ENCODE measurements around the gene FTO.

DNA sequence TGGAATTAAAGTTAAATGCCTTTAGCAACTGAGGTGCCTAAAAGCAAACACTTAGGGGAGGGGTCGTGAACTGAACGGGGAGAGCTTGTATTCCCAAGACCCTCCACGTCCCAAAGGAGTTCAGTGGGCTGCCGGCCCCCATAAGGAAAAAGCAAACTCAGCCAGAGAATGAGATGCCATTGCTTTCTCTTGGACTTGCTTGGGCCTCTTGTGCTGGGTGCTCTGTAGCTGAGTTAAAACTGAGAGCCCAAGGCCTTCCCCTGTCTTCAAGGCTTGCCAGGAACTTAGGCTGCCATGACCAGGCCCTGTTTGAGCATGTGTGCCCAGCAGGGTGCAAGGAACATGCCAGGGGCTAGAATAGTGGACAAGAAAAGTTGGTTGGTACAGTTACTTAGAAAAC lies 382.8 kb downstream of the FTO start:
- TF ChIP-seq, protein P1, sequence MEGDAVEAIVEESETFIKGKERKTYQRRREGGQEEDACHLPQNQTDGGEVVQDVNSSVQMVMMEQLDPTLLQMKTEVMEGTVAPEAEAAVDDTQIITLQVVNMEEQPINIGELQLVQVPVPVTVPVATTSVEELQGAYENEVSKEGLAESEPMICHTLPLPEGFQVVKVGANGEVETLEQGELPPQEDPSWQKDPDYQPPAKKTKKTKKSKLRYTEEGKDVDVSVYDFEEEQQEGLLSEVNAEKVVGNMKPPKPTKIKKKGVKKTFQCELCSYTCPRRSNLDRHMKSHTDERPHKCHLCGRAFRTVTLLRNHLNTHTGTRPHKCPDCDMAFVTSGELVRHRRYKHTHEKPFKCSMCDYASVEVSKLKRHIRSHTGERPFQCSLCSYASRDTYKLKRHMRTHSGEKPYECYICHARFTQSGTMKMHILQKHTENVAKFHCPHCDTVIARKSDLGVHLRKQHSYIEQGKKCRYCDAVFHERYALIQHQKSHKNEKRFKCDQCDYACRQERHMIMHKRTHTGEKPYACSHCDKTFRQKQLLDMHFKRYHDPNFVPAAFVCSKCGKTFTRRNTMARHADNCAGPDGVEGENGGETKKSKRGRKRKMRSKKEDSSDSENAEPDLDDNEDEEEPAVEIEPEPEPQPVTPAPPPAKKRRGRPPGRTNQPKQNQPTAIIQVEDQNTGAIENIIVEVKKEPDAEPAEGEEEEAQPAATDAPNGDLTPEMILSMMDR (IDR thresholded peaks at IDR 0.05) = no peak
- no peak for TF ChIP-seq POLR2A (IDR thresholded peaks at IDR 0.05)
